Activated T-cell treated with anti-CD3 and anti-CD28 coated beads, Interleukin-2, amount 50 U/mL, for 1 hour (primary cell): ENCODE measurements around the gene GAB2.

ENCODE experiments used
- DNase-seq: peaks from one replicate; pipeline ENCODE4 v3.0.0-alpha.2; 2020

Gene GAB2

GRCh38 chr11:78168539-78169477 is 248.8 kb downstream of the GAB2 start:
- no peak for DNase-seq

- no peak for DNase-seq
Observed at GRCh38 chr11:78166855-78167469, 250.7 kb downstream of the GAB2 start.
